IMR-90 (cell line): Measurements from ENCODE around the gene TEC. TPM values are rescaled to one million over a fixed set of nuclear protein-coding genes. Genes with fewer than 3 reads are reported as not detected.

ENCODE experiments used
- ATAC-seq: fragments of 200-7000 bp; cut with Tn5 transposase; 2 replicates; pipeline ENCODE4 v1.9.1; 2020; ENCODE audit warnings: low read depth, mild to moderate bottlenecking, moderate library complexity
- BruUV-seq: library from RNA; stranded (reverse); fragments of 400-500 nt; replicated peaks from 2 replicates; lab custom pipeline; 2021; lab: Mats Ljungman, UMichigan
- CTCF ChIA-PET: fragments of 300-600 bp; formaldehyde crosslinking; extraction: SDS; loops from one replicate; lab custom pipeline; 2021; ENCODE audit warnings: antibody characterized with exemption; lab: Yijun Ruan, JAX
- POLR2A ChIA-PET: fragments of 300-600 bp; sonication (Branson Sonifier 250); formaldehyde crosslinking; loops from one replicate; lab custom pipeline; 2022; ENCODE audit warnings: antibody characterized with exemption; ENCODE audit not compliant: unreplicated experiment; lab: Charles Lee
- DNase-seq: peaks from one replicate; pipeline ENCODE4 v3.0.0; 2013
- H2AFZ ChIP-seq: replicated peaks from 2 replicates; pipeline ENCODE3; 2013; ENCODE audit warnings: low read length, mild to moderate bottlenecking; ENCODE audit not compliant: poor library complexity
- H2AK5ac ChIP-seq: 2 replicates; pipeline ENCODE4 v1.6.1; 2013; ENCODE audit warnings: low read depth, low read length, inconsistent platforms
- H2AK9ac ChIP-seq: replicated peaks from 2 replicates; pipeline ENCODE3; 2013; ENCODE audit warnings: mild to moderate bottlenecking, low read depth, low read length, moderate library complexity; ENCODE audit not compliant: poor library complexity
- H2BK120ac ChIP-seq: 2 replicates; pipeline ENCODE4 v1.6.1; 2013; ENCODE audit warnings: low read depth, low read length, inconsistent platforms
- H2BK15ac ChIP-seq: 3 replicates; pipeline ENCODE4 v1.6.1; 2013; ENCODE audit warnings: low read depth, low read length, inconsistent platforms
- H2BK20ac ChIP-seq: 2 replicates; pipeline ENCODE4 v1.6.1; 2013; ENCODE audit warnings: low read depth, mild to moderate bottlenecking, inconsistent platforms, low read length, moderate library complexity
- H2BK5ac ChIP-seq: 2 replicates; pipeline ENCODE4 v1.6.1; 2013; ENCODE audit warnings: mild to moderate bottlenecking, low read depth, low read length, inconsistent platforms; ENCODE audit not compliant: poor library complexity, severe bottlenecking
- H3K14ac ChIP-seq: replicated peaks from 2 replicates; pipeline ENCODE4 v1.6.1; 2013; ENCODE audit warnings: low read depth, low read length, inconsistent platforms
- H3K18ac ChIP-seq: 2 replicates; pipeline ENCODE4 v1.6.1; 2013; ENCODE audit warnings: low read depth, low read length, control low read depth
- H3K23ac ChIP-seq: 2 replicates; pipeline ENCODE4 v1.6.1; 2013; ENCODE audit warnings: low read depth, low read length, inconsistent platforms
- H3K27ac ChIP-seq: 2 replicates; pipeline ENCODE4 v1.5.1; 2013; ENCODE audit warnings: mild to moderate bottlenecking, control low read depth, low read length; ENCODE audit not compliant: insufficient read depth
- H3K27me3 ChIP-seq: 2 replicates; pipeline ENCODE4 v1.6.1; 2013; ENCODE audit warnings: low read length; ENCODE audit not compliant: control insufficient read depth, insufficient read depth
- H3K36me3 ChIP-seq: 2 replicates; pipeline ENCODE4 v1.6.1; 2013; ENCODE audit warnings: low read length, mixed read lengths; ENCODE audit not compliant: control insufficient read depth, insufficient read depth
- H3K4ac ChIP-seq: 2 replicates; pipeline ENCODE4 v1.6.1; 2013; ENCODE audit warnings: low read depth, low read length, inconsistent platforms
- H3K4me1 ChIP-seq: 2 replicates; pipeline ENCODE4 v1.6.1; 2013; ENCODE audit warnings: low read length, mixed read lengths; ENCODE audit not compliant: control insufficient read depth, insufficient read depth
- H3K4me2 ChIP-seq: 2 replicates; pipeline ENCODE4 v1.6.1; 2013; ENCODE audit warnings: low read depth, mild to moderate bottlenecking, control low read depth, low read length, moderate library complexity
- H3K4me3 ChIP-seq: 2 replicates; pipeline ENCODE4 v1.5.1; 2013; ENCODE audit warnings: low read depth, mild to moderate bottlenecking, control low read depth, low read length, moderate library complexity; ENCODE audit not compliant: insufficient read depth
- H3K56ac ChIP-seq: 2 replicates; pipeline ENCODE4 v1.6.1; 2013; ENCODE audit warnings: low read length, inconsistent platforms; ENCODE audit not compliant: insufficient read depth; ENCODE audit errors: extremely low read depth
- H3K79me1 ChIP-seq, 2 experiments: 2 replicates each; pipeline ENCODE4 v1.6.1; 2013; ENCODE audit warnings: low read length in 2 of 2, inconsistent platforms in 1 of 2, low read depth in 1 of 2
- H3K9ac ChIP-seq: 2 replicates; pipeline ENCODE4 v1.6.1; 2013; ENCODE audit warnings: low read depth, low read length, control low read depth
- H3K9me1 ChIP-seq: 2 replicates; pipeline ENCODE4 v1.6.1; 2013; ENCODE audit warnings: low read length, inconsistent platforms; ENCODE audit not compliant: insufficient read depth
- H3K9me3 ChIP-seq: 2 replicates; pipeline ENCODE4 v1.6.1; 2013; ENCODE audit warnings: low read length; ENCODE audit not compliant: control insufficient read depth, insufficient read depth
- H4K20me1 ChIP-seq: 2 replicates; pipeline ENCODE4 v1.6.1; 2013; ENCODE audit warnings: low read length, inconsistent platforms; ENCODE audit not compliant: insufficient read depth
- H4K5ac ChIP-seq: 2 replicates; pipeline ENCODE4 v1.6.1; 2013; ENCODE audit warnings: mild to moderate bottlenecking, low read depth, low read length, control low read depth
- H4K8ac ChIP-seq, 2 experiments: 2 replicates each; pipeline ENCODE4 v1.6.1; 2013; ENCODE audit warnings: low read depth in 2 of 2, low read length in 2 of 2, control low read depth in 1 of 2, inconsistent platforms in 1 of 2
- H4K91ac ChIP-seq: 2 replicates; pipeline ENCODE4 v1.6.1; 2013; ENCODE audit warnings: low read depth, low read length, inconsistent platforms; ENCODE audit not compliant: insufficient read depth
- CTCF ChIP-seq: conservative IDR thresholded peaks from 2 replicates; pipeline ENCODE4 v1.5.1; 2012; ENCODE audit warnings: mild to moderate bottlenecking, low read depth, low read length, improper control_type of control experiment
- FOS ChIP-seq: fragments of 150-350 bp; IDR thresholded peaks from 2 replicates; pipeline ENCODE4 v1.6.1; 2016; ENCODE audit warnings: low read depth, low read length
- RAD21 ChIP-seq: IDR thresholded peaks from 2 replicates; pipeline ENCODE4 v1.6.1; 2012; ENCODE audit warnings: low read length, improper control_type of control experiment
- RFX5 ChIP-seq: IDR thresholded peaks from 2 replicates; pipeline ENCODE4 v1.8.0; 2012; ENCODE audit warnings: low read depth, mild to moderate bottlenecking, low read length, moderate library complexity
- SMC3 ChIP-seq: fragments of 150-350 bp; IDR thresholded peaks from 2 replicates; pipeline ENCODE4 v1.6.1; 2016; ENCODE audit warnings: low read depth, mild to moderate bottlenecking, antibody characterized with exemption, low read length, moderate library complexity
- WGBS, 2 experiments: methylation state at CpG; one replicate each; pipeline versions ENCODE4 v1.1.5 to v1.1.7; 2013; ENCODE audit warnings: missing lambda C conversion rate in 2 of 2; ENCODE audit not compliant: insufficient read length in 1 of 2; ENCODE audit errors: extremely low coverage in 2 of 2; 5-methylcytosine and 5-hydroxymethylcytosine counted together
- dilution Hi-C: fragments of 300-500 bp; cut with HindIII; formaldehyde crosslinking; loops from one replicate; pipeline ENCODE4 v1.14.3; 2018; ENCODE audit warnings: low sequenced_read_pairs; ENCODE audit not compliant: unreplicated experiment
- in situ Hi-C: fragments of 300-500 bp; cut with MboI; formaldehyde crosslinking; loops from 3 replicates; pipeline ENCODE4 v1.14.3; 2019; ENCODE audit warnings: low sequenced_read_pairs, inconsistent platforms, mixed read lengths
- intact Hi-C: fragments of 100-400 bp; cut with micrococcal nuclease; formaldehyde crosslinking; loops from 2 replicates; pipeline ENCODE4 v1.10.0; 2022
- polyA plus RNA-seq, 3 experiments: library from polyadenylated mRNA; depleted of rRNA; stranded (reverse); fragments of >200 nt; gene quantifications; 2 replicates each; pipeline ENCODE4 v1.2.3, GENCODE V29; 2012; ENCODE audit warnings: low replicate concordance in 1 of 3
- total RNA-seq: library from RNA; depleted of rRNA; stranded (reverse); fragments of >200 nt; gene quantifications from 2 replicates; pipeline ENCODE4 v1.2.3, GENCODE V29; 2012

Gene TEC
- total and polyA plus RNA-seq, 2 of the 4 experiments (the other 2 are of a cell fraction), result 0.39 to 0.54 TPM

GRCh38 chr4:48255072-48255958 lies 14.3 kb downstream of the TEC start:
- Histone ChIP-seq H3K27ac (no peak overlapping the region), H4K8ac (no peak overlapping the region), H3K27me3 (no peaks in the 10 kb centered on the region; the same call in 1 of the 2 replicates), H3K79me1 (no peaks in the 10 kb centered on the region), H3K23ac (no peak overlapping the region), H2AK9ac (no peak overlapping the region), H3K9me1 (no peaks in the 10 kb centered on the region; the same call in 1 of the 2 replicates), H2AK5ac (no peak overlapping the region), H3K56ac (no peak overlapping the region), H2BK20ac (no peak overlapping the region), H4K91ac (no peak overlapping the region), H3K18ac (no peak overlapping the region), H3K4me2 (no peak overlapping the region), H2BK120ac (no peak overlapping the region), H2AFZ (no peak overlapping the region), H4K20me1 (no peaks in the 10 kb centered on the region), H3K4me1 (peaks cover 2% of the 10 kb centered on the region; the same call in 1 of the 2 replicates), H3K9ac (no peak overlapping the region), H3K9me3 (no peaks in the 10 kb centered on the region), H4K5ac (no peak overlapping the region), H2BK5ac (no peak overlapping the region), H3K4ac (no peak overlapping the region), H3K36me3 (no peaks in the 10 kb centered on the region), H2BK15ac (no peak overlapping the region), H3K4me3 (no peak overlapping the region), H3K14ac (no peak overlapping the region; the same call in 1 of the 2 replicates)
- in situ Hi-C loops (no loop called here), intact Hi-C loops (no loop called here), dilution Hi-C loops (no loop called here)
- TF ChIP-seq SMC3 (no peak), RAD21 (no peak), RFX5 (no peak), CTCF (no peak), FOS (no peak)
- POLR2A ChIA-PET, result no interaction called here
- no TSS peak for BruUV-seq
- CTCF ChIA-PET, result no interaction called here
- 21% methylated on average over 2 of the region's 6 CpGs; no CpG with 5 or more reads in 1 of the 2 experiments for WGBS, 2 experiments
- no peak for DNase-seq
- ATAC-seq, result no peak
